ENCODE data around the gene EEF1AKMT3.

Gene EEF1AKMT3

DNA sequence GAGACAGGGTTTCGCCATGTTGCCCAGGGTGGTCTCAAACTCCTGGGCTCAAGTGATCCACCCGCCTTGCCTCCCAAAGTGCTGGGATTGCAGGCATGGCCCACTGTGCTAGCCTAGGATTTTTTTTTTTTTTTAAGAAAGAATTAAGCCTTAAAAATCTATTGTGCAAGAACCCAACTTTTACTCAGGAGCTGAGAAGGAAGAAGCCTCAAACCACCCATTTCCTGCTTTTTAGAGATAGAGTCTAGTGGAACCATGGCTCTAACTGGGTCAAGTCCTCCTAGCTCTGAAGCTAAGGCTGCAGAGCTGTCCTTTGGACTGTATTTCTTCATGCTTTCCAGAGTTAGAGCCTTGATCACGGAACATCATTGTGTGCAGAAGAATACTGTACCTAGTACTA is 8.8 kb downstream of the EEF1AKMT3 start:
- TF ChIP-seq, protein P1, sequence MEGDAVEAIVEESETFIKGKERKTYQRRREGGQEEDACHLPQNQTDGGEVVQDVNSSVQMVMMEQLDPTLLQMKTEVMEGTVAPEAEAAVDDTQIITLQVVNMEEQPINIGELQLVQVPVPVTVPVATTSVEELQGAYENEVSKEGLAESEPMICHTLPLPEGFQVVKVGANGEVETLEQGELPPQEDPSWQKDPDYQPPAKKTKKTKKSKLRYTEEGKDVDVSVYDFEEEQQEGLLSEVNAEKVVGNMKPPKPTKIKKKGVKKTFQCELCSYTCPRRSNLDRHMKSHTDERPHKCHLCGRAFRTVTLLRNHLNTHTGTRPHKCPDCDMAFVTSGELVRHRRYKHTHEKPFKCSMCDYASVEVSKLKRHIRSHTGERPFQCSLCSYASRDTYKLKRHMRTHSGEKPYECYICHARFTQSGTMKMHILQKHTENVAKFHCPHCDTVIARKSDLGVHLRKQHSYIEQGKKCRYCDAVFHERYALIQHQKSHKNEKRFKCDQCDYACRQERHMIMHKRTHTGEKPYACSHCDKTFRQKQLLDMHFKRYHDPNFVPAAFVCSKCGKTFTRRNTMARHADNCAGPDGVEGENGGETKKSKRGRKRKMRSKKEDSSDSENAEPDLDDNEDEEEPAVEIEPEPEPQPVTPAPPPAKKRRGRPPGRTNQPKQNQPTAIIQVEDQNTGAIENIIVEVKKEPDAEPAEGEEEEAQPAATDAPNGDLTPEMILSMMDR (IDR thresholded peaks at IDR 0.05; ENCODE audit: low read length) = no peak
- TF ChIP-seq EZH2 (optimal IDR thresholded peaks at IDR 0.05; ENCODE audit: low read depth, low read length) = no peak
- no peak for TF ChIP-seq EZH2phosphoT487 (IDR thresholded peaks at IDR 0.05; ENCODE audit: low read length)
- Histone ChIP-seq H3F3A (ENCODE audit: insufficient read depth, low read length) (0 out of 2 replicates have a peak, but pooled peaks cover 3% of the 10 kb centered on the region), H3K27ac (ENCODE audit: low read length) (0 out of 2 replicates have a peak overlapping the region, but pooled peaks have one; percentile 5), H3K36me3 (replicated peaks; ENCODE audit: insufficient read depth, low read length) (0 out of 2 replicates have a peak, but pooled peaks cover 5% of the 10 kb centered on the region), H3K79me2 (ENCODE audit: low read length) (peaks cover 33% of the 10 kb centered on the region), H2AFZ (ENCODE audit: low read length) (no peak overlapping the region), H4K20me1 (ENCODE audit: insufficient read depth, low read length) (no peaks in the 10 kb centered on the region), H3K27me3 (replicated peaks; ENCODE audit: insufficient read depth, low read length) (no peaks in the 10 kb centered on the region), H3K4me2 (ENCODE audit: low read depth, low read length) (peak overlapping the region; percentile 42; the same call in 1 of the 2 replicates), H3K9me3 (replicated peaks; ENCODE audit: insufficient read depth, low read length) (no peaks in the 10 kb centered on the region), H3K9me2 (replicated peaks; ENCODE audit: insufficient read depth, low read length) (no peaks in the 10 kb centered on the region), H3K9ac (ENCODE audit: low read length) (no peak overlapping the region), H3K4me1 (ENCODE audit: low read length) (peaks cover 12% of the 10 kb centered on the region), H3K4me3 (ENCODE audit: low read length) (no peak overlapping the region)
- DNase-seq = no peak

DNA sequence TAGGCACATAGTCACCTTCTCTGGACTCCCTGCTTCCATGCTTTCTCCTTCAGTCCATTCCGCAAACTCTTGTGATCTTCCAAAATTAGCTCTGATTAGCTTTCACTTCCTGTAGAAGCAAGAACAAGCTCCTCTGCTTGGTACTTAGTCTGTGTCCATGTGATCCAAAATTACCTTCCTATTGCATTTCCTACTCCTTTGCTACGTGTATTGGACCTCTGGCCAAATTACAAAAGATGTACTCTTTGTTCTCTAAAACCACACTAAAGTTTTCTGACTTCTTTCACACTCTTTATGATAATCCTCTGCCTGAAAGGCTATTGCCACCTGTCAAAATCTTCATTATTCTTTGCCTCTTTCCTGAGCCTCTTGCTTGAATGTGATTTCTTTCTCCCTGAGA is 9.4 kb downstream of the EEF1AKMT3 start:
- Histone ChIP-seq H3K27me3 (replicated peaks; ENCODE audit: insufficient read depth, low read length) (no peaks in the 10 kb centered on the region), H3K36me3 (replicated peaks; ENCODE audit: insufficient read depth, low read length) (0 out of 2 replicates have a peak, but pooled peaks cover 8% of the 10 kb centered on the region), H3K9me3 (replicated peaks; ENCODE audit: insufficient read depth, low read length) (no peaks in the 10 kb centered on the region), H3K27ac (ENCODE audit: low read length) (0 out of 2 replicates have a peak overlapping the region, but pooled peaks have one; percentile 5), H3K9ac (ENCODE audit: low read length) (peak overlapping the region; percentile 95; the same call in 1 of the 2 replicates), H3K4me3 (ENCODE audit: low read length) (peak overlapping the region; percentile 100; the same call in 1 of the 2 replicates), H4K20me1 (ENCODE audit: insufficient read depth, low read length) (no peaks in the 10 kb centered on the region), H3K79me2 (ENCODE audit: low read length) (peaks cover 38% of the 10 kb centered on the region), H2AFZ (ENCODE audit: low read length) (peak overlapping the region; percentile 50), H3F3A (ENCODE audit: insufficient read depth, low read length) (0 out of 2 replicates have a peak, but pooled peaks cover 3% of the 10 kb centered on the region), H3K9me2 (replicated peaks; ENCODE audit: insufficient read depth, low read length) (no peaks in the 10 kb centered on the region), H3K4me1 (ENCODE audit: low read length) (peaks cover 12% of the 10 kb centered on the region), H3K4me2 (ENCODE audit: low read depth, low read length) (peak overlapping the region; percentile 42; the same call in 1 of the 2 replicates)
- TF ChIP-seq EZH2phosphoT487 (IDR thresholded peaks at IDR 0.05; ENCODE audit: low read length) (no peak), EZH2 (optimal IDR thresholded peaks at IDR 0.05; ENCODE audit: low read depth, low read length) (no peak)
- TF ChIP-seq, protein P1 (IDR thresholded peaks at IDR 0.05; ENCODE audit: low read length) = no peak
- no peak for DNase-seq

DNA sequence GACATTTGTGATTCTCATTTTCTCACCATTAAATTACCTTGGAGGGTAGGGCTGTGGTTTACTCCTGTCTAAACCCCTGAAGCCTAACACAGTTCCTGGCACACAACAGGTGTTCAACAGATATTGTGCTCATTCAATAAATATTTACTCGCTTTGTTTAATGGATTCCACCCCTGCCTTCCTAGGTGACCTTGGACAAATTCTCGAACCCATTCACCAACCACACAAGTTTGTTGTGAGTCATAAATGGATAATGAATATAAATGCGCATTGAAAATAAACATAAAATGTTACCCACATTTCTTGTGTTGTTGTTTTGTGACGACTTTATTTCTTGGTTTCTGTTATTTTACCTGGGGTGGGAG is 9.8 kb downstream of the EEF1AKMT3 start:
- Histone ChIP-seq H4K20me1 (ENCODE audit: insufficient read depth, low read length) (no peaks in the 10 kb centered on the region), H3K27me3 (replicated peaks; ENCODE audit: insufficient read depth, low read length) (no peaks in the 10 kb centered on the region), H3K36me3 (replicated peaks; ENCODE audit: insufficient read depth, low read length) (0 out of 2 replicates have a peak, but pooled peaks cover 8% of the 10 kb centered on the region), H3F3A (ENCODE audit: insufficient read depth, low read length) (0 out of 2 replicates have a peak, but pooled peaks cover 3% of the 10 kb centered on the region), H3K9ac (ENCODE audit: low read length) (peak overlapping the region; percentile 95; the same call in 1 of the 2 replicates), H2AFZ (ENCODE audit: low read length) (peak overlapping the region; percentile 50), H3K4me2 (ENCODE audit: low read depth, low read length) (peak overlapping the region; percentile 42), H3K79me2 (ENCODE audit: low read length) (peaks cover 38% of the 10 kb centered on the region), H3K9me2 (replicated peaks; ENCODE audit: insufficient read depth, low read length) (no peaks in the 10 kb centered on the region), H3K9me3 (replicated peaks; ENCODE audit: insufficient read depth, low read length) (no peaks in the 10 kb centered on the region), H3K27ac (ENCODE audit: low read length) (no peak overlapping the region), H3K4me3 (ENCODE audit: low read length) (peak overlapping the region; percentile 100), H3K4me1 (ENCODE audit: low read length) (peaks cover 12% of the 10 kb centered on the region)
- TF ChIP-seq EZH2 (optimal IDR thresholded peaks at IDR 0.05; ENCODE audit: low read depth, low read length) (no peak), EZH2phosphoT487 (IDR thresholded peaks at IDR 0.05; ENCODE audit: low read length) (no peak)
- TF ChIP-seq, protein P1 (IDR thresholded peaks at IDR 0.05; ENCODE audit: low read length) = no peak
- no peak for DNase-seq

Measured in MM.1S (cell line).